Body of pancreas (tissue), 4 donors: ENCODE measurements around the gene PRR5L.

ENCODE experiments used
- CTCF ChIP-seq, 7 experiments: fragments of 450-650 bp in 4 of 7; fragments of 200-600 bp in 3 of 7; sonication (generic) in 3 of 7; IDR thresholded peaks; one replicate each; pipeline ENCODE4 v1.5.1; 2016 to 2019; ENCODE audit warnings: antibody characterized with exemption in 7 of 7
- POLR2A ChIP-seq, 3 donors: fragments of 450-650 bp; IDR thresholded peaks; one replicate each; pipeline ENCODE4 v1.6.1; 2016; ENCODE audit warnings: antibody characterized with exemption in 3 of 3, mild to moderate bottlenecking in 2 of 3

DNA sequence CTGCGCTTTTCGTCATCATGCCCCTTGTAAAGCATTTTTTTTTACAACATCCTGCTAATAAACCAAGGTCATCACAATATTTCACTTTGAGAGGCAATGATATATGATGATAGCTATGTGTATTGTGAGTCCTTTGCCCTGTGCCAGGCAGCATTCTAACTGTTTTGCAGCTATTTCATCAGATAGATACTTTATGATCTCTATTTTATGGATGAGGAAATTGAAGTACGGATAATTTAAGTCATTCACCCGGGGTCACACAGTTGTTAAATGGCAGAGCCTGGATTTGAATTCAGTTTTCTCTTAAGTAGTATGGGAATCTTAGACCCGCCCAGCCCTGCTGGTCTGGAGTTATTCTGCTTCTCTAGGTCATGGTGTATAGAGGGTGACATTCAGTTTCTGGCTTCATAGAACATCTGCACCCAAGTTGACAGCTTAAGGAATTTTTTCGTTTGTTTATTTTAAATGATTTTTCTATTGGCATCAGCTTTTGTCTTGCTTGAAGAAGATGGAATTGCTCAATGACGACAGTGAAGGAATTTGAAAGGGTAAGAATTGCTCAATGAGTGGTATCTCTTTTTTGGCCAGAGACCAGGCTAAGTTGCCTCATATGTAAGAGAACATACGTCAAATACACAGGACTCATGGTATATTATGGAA is 926 bp downstream of the PRR5L start:
- no peak for TF ChIP-seq POLR2A (IDR thresholded peaks at IDR 0.05)
- TF ChIP-seq CTCF (IDR thresholded peaks at IDR 0.05), result no peak
